Measurements from ENCODE around the gene SMIM12.

DNA sequence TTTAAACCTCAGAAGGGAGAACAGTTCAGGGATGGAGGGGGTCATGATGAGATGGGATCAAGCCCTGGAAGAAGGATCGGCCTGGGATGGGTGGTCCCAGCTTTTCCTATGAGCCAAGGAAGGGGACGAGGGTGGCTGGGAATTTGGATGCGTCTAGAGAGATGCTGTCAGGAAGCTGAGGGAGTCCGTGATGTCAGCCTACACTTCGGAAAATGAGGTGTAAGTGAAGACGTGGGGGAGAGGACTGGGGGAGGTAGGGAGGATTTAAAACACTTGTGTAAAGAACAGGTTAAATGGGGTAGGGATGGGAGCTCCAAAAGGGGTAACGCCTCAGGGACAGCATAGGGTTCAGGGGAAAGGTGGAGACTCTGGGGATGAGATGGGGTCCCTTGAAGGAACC is 42.4 kb upstream of the SMIM12 start:
- TF ChIP-seq, protein P1, sequence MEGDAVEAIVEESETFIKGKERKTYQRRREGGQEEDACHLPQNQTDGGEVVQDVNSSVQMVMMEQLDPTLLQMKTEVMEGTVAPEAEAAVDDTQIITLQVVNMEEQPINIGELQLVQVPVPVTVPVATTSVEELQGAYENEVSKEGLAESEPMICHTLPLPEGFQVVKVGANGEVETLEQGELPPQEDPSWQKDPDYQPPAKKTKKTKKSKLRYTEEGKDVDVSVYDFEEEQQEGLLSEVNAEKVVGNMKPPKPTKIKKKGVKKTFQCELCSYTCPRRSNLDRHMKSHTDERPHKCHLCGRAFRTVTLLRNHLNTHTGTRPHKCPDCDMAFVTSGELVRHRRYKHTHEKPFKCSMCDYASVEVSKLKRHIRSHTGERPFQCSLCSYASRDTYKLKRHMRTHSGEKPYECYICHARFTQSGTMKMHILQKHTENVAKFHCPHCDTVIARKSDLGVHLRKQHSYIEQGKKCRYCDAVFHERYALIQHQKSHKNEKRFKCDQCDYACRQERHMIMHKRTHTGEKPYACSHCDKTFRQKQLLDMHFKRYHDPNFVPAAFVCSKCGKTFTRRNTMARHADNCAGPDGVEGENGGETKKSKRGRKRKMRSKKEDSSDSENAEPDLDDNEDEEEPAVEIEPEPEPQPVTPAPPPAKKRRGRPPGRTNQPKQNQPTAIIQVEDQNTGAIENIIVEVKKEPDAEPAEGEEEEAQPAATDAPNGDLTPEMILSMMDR (IDR thresholded peaks at IDR 0.05) = no peak
- TF ChIP-seq POLR2A (IDR thresholded peaks at IDR 0.05) = no peak
